GM18858 (cell line): Measurements from ENCODE around the gene NDUFA11.
"Not testable (repeated sequence)": the region's sequence is repeated elsewhere in the genome, so short reads cannot be mapped to it uniquely, and the experiment has no call there.

ENCODE experiments used
- ATAC-seq: cut with Tn5 transposase; IDR thresholded peaks from one replicate; pipeline ENCODE4 v1.9.1; 2021; ENCODE audit not compliant: unreplicated experiment

NDUFA11 gene

DNA sequence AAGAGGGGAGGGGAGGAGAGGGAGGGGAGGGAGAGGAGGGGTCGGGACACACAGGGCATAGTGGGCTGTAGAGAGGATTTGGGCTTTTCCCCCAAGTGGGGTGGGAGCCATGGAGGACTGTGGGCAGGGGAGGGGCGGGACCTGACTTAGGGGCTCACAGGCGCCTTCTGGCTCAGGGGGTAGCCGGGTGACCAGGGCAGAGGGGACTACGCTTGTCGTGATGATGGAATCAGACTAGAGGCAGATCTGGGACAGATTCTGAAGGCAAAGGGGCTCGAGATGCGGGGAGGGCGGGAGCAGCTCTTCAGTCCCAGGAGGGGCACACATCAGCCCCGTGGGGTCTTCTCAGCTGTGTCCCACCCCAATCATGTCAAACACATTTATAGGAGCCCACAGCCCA lies 13.5 kb downstream of the NDUFA11 start:
- ATAC-seq = no peak

GRCh38 chr19:5889288-5889971 lies 14.2 kb downstream of the NDUFA11 start:
- ATAC-seq = no peak

- not testable (repeated sequence) for ATAC-seq
Measured at GRCh38 chr19:5884065-5884811, 19.4 kb downstream of the NDUFA11 start.

DNA sequence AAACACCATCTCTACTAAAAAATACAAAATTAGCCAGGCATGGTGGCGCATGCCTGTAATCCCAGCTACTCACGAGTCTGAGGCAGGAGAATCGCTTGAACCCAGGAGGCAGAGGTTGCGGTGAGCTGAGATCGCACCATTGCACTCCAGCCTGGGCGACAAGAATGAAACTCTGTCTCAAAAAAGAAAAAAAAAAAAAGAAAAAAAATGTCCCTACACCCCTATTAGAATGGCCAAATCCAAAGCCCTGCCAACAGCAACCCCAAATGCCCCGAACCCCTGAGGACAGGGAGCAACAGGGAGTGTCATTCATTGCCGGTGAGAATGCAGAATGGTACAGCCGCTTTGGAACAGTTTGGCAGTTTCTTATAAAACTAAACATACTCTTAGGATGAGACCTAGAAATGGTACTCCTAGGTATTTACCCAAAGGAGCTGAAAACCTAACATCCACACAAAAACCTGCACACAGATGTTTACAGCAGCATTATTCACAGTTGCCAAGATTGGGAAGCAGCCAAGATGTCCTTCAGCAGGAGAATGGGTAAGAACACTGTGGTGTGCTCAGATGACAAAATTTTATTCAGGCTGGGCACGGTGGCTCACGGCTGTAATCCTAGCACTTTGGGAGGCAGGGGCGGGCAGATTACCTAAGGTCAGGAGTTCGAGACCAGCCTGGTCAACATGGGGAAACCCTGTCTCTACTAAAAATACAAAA lies 20.3 kb downstream of the NDUFA11 start:
- not testable (repeated sequence) for ATAC-seq

- no peak for ATAC-seq
Measured at GRCh38 chr19:5882421-5882968, 21.1 kb downstream of the NDUFA11 start.

DNA sequence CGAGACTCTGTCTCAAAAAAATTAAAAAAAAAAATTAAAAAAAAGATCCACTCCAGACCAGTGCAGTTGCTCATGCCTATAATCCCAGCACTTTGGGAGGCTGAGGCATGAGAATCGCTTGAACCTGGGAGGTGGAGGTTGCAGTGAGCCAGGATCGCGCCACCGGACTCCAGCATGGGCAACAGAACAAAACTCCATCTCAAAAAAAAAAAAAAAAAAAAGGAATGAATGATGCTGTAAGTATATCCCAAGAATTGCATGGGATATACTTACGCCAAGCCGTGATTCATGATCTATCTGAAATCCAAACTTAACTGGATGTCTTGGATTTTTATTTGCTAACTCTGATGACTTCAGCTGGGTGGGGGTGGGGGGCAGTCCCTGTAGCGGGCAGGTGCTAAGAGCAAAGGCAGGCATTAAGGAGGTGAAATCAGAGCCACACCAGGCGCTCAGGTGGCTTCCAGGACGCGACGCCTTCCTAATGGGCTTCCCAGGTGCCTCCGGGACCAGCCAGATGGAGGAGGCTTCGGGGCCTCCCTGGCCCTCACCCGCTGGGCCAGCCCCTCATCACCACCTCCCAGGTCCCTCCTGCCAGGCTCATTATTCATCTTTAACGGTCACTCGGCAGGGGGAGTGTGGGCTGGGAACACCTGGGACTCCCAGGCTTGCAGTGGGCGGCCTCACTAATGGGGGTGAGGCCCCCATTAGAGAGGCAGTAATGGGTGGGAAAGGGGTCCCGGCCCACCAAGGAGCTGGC lies 21.9 kb downstream of the NDUFA11 start:
- ATAC-seq = no peak

- no peak for ATAC-seq
Measured at GRCh38 chr19:5880604-5881078, 22.9 kb downstream of the NDUFA11 start.

- no peak for ATAC-seq
Measured at GRCh38 chr19:5880196-5880595, 23.4 kb downstream of the NDUFA11 start.

- no peak for ATAC-seq
Measured at GRCh38 chr19:5877882-5878281, 25.7 kb downstream of the NDUFA11 start.

GRCh38 chr19:5877427-5877826 lies 26.2 kb downstream of the NDUFA11 start:
- ATAC-seq = no peak

GRCh38 chr19:5874496-5874895 lies 29.1 kb downstream of the NDUFA11 start:
- ATAC-seq = not testable (repeated sequence)

DNA sequence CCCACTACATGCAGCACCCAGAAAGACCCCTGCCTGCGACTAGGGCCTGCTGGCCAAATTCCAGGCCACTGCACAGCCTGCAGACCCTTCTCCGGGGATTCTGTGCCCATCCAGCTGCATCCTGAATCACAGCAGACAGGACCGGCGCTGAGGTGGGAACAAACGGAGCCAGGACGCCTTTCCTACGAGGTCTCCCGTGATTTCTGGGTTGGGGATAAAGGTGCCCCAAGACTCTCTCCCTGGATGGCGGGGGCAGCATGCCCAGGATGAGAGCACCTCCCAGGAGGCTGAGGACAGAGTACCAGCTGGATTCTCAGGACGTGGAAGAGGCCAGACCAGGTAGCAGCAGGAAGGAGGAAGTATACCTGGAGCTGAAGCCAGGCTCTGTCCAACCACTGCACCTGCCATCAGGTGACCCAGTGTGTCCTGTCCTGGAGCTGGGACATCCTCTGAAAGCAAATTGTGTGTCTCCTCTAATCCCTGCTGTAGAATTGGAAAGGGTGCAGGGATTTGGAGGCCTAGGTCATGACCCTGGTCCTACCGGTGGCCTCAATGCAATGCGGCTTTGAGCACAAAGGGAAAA lies 29.9 kb downstream of the NDUFA11 start:
- ATAC-seq = no peak

DNA sequence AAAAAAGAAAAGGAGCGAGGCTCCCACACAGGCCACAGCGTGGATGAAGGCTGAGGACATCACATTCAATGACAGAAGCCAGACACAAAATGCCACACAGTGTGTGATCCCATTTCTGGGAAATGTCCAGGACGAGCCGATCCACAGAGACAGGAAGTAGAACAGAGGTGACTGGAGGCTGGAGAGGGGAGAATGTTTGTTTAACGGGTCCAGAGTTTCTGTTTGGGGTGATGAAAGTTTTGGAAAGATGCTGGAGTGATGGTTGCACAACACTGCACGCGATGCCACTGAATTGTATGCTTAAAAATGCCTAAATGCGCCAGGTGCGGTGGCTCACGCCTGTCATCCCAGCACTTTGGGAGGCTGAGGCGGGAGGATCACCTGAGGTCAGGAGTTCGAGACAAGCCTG lies 32.6 kb downstream of the NDUFA11 start:
- no peak for ATAC-seq

DNA sequence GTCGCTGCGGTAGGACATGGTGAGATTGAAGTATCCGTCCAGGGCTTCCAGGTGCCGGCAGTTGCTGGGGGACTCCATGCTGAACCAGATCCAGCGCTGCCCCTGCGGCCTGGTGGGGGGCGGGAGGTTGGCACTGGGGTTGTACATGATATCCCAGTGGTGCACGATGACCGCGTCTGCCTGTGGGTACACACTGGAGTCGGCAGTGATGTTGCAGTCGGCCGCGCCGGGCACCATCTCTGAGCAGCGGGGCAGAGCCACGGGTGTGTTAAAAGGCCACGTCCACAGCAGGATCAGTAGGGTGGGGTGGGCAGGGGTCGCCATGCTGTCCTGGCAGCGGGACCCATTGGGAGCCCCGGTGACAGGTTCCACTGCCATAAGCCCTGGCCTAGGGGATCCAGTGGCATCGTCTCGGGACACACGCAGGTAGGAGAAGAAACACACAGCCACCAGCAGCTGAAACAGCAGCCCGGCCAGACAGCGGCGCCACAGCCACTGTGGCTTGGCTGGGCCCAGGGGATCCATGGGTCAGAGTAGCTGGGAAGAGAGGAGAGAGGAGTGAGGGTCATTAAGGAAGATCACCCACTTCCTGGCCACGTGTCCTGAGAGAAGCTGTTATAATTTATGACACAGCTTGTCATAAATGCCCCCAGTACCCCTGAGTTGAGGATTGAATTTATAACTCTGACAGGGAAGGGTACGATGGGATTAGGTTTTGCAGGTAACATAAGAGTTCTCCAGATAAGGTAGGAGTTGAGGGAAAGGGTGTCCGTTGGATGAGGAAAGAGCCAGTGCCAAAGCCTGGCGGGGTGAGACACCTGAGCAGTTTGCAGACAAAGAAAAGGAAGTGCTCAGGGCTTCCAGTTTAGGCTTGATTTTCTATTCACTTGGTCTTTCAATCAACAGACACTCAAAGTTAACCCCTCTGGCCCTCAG lies 36.1 kb downstream of the NDUFA11 start:
- ATAC-seq = no peak

- no peak for ATAC-seq
Measured at GRCh38 chr19:5865772-5866171, 37.8 kb downstream of the NDUFA11 start.

- ATAC-seq = no peak
Measured at GRCh38 chr19:5864725-5865486, 38.7 kb downstream of the NDUFA11 start.

- no peak for ATAC-seq
Measured at GRCh38 chr19:5864013-5864720, 39.4 kb downstream of the NDUFA11 start.
